GM21528 (cell line): Measurements from ENCODE around the gene CYSRT1.

Experiments
- ATAC-seq: cut with Tn5 transposase; IDR thresholded peaks from one replicate; pipeline ENCODE4 v1.9.1; 2021; ENCODE audit warnings: mild to moderate bottlenecking, moderate library complexity; ENCODE audit not compliant: unreplicated experiment, low FRiP score

Gene CYSRT1

DNA sequence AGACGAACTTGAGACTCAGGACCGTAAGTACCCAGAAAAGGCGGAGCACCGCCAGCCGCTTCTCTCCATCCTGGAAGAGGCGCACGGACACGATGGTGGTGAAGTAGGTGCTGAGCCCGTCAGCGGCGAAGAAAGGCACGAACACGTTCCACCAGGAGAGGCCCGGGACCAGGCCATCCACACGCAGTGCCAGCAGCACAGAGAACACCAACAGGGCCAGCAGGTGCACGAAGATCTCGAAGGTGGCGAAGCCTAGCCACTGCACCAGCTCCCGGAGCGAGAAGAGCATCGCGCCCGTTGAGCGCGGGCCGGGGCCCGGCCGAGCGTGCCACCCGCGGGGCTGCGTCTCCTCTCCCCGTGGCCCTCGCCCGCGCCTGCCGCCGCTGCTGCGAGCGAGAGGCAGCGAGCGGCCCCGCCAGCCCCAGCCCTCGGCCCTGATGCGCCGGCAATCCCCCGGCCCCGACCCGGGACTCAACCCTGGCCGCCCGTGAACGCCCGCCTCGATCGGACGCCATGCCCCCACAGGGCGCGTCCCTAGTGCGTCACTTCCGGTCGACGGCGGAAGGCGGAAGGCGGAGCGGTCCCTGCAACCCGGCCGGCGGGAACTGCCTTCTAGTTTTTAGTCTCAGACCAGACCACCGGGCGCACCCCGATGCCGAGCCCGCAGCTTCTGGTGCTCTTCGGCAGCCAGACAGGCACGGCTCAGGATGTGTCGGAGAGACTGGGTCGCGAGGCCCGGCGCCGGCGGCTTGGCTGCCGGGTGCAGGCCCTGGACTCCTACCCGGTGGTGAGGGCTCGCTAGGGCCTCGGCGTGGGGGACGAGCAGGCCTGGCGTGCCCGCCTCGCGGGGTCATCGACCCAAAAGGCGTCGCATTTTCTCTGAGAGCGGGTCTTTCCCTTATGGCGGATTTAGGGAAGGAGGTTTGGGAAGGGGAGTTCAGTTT, 19.6 kb upstream of the CYSRT1 start, which contains the start of the genes NDOR1 and TMEM203:
Gene NDOR1 (plus strand): TSS at position 575 of the 944 bp plus-strand sequence. CDS start 78 bp downstream, at position 653.
Gene TMEM203 (minus strand): TSS at position 523 of the 944 bp plus-strand sequence. CDS start 234 bp downstream, at position 289.
- peak; percentile 49 for ATAC-seq

- no peak for ATAC-seq
These were observed 18.4 kb upstream of the CYSRT1 start for GRCh38 chr9:137206602-137207001.

DNA sequence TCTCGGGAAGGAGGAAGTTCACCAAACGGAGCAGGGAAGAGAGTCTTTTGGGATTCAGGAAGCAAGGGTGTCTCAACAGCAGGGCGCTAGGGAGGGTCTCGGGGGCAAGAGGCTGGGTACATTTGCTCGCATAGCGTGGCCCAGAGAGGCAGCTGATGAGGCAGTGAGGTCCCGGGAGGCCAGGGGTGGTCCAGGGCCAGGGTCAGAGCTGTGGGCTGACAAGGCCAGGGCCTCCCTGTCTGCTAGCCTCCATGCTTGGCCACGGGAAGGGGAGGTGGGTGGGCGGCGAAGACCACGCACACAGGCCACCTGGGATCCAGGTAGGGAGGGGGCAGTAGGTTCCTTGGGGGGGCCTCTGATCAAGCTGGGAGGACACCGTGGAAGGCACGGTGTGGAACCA, 13.4 kb upstream of the CYSRT1 start:
- ATAC-seq = no peak

DNA sequence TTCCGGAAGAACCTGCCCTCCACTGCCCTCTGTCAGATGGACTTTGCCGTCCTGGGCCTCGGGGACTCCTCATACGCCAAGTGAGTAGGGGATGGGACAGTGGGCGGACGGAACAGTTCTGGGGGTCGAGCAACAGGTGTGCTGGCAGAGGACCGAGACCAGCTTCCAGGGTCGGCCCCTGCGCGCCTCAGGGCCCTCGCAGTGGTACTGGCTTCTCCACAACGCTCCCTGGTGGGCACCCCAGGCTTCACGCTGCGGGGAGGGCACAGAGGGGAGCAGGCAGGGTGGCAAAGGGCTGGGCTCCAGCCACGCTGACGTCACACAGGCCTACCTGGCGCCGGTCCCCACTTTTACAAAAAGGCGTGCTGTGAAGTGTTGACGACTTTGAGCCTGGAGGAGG, 12.5 kb upstream of the CYSRT1 start:
- no peak for ATAC-seq

DNA sequence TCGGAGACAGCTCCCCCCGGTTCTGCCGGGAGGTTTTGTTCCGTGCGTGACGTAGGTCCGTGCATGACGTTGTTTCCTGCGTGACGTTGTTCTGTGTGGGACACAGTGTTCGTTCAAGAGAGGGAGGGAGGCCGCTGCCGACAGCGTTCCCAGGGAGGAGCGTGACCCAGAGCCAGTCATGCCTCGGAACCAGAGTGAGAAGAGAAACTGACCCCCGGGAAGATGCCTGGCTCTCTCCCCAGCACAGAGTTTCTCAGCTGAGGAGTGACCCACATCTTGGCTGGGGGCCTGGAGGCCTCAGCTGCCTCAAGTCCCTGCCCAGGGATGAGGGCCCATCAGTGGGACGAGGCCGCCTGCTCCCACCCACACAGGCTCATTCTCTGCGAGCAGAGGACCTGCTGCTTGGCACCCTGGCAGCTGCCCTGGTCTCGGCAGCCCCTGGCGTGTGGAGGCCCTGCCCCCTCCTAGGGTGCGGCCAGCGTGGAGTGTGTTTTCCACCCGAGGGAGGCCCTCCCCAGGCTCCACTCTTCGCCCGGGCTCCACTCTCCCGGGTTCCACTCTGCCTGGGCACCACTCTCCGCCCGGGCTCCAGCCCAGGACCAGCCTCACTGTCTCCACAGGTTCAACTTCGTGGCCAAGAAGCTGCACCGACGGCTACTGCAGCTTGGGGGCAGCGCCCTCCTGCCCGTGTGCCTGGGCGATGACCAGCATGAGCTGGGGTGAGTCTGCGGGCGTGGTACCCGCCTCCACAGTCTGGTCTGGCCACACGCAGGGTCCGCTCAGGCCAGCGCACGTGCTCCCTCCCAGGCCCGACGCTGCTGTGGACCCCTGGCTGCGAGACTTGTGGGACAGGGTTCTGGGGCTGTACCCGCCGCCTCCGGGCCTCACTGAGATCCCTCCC, 11.6 kb upstream of the CYSRT1 start:
- no peak for ATAC-seq

GRCh38 chr9:137214620-137215019, 10.4 kb upstream of the CYSRT1 start:
- ATAC-seq = no peak

DNA sequence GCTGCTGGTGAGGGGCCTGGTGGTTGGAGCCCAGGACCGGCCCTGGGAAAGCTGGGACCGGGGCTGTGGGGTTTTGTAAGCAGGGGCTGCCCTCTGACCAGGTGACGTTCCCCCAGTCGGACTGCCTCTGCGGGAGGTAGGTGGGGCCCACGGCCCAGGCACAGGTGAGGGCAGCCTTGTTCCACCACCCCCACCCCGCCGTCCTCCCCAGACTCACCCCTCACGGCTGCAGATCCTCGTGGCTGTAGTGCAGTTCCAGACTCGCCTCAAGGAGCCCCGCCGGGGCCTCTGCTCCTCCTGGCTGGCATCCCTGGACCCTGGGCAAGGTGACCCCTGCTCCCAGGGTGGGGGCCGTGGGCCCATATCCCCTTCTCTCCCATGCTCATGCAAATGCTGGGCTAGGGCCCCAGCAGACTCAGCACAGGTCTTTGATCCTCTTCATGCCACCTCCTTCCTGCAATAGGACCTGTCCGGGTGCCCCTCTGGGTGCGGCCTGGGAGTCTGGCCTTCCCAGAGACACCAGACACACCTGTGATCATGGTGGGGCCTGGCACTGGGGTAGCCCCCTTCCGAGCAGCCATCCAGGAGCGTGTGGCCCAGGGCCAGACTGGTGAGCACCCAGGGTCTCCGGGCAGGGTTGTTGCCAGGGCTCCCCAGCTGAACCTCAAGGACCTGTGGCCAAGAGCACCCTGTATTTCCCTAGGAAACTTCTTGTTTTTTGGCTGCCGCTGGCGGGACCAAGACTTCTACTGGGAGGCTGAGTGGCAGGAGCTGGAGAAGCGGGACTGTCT, 9.6 kb upstream of the CYSRT1 start:
- no peak for ATAC-seq

GRCh38 chr9:137216188-137216965, 8.6 kb upstream of the CYSRT1 start:
- no peak for ATAC-seq

DNA sequence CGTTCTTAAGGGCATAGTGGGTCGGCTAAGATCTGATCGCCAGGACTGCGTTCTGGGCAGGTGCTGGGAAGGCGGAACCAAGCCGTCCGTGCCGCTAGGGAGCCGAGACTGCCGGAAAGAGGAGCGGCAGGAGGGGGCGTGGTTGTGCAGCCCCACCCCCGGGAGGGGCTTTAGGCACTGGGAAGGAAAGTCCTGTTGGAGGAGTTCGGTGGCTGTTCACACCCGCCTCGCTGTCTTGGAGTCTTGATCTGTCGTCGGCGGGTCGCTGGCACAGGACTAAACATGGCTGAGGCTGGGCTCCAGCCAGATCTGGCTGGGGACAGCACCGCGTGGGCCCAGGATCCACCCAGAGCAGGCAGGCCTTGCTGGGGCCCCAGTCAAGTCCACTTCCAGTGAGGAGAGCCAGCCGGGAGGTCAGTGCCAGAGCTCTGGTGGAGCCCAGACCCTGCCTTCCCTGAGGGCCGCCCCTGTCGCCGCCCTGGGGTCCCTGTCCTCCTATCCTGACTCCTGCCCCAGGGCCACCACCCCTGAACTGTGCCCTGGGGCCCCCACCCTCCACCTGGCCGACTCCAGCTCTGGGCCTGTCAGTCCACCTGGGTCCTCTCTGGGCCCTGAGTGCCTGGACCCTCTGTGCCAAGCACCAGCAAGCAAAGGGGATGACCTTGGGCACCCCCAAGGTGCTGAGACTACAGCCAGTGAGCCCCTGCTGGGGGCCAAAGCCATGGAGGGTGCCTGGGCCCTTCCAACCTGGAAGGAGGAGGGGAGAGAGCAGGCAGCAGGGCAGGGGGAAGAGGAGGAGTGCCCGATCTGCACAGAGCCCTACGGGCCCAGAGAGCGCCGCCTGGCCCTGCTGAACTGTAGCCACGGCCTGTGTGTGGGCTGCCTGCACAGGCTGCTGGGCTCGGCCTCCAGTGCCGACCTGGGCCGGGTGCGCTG, 7.4 kb upstream of the CYSRT1 start:
- no peak for ATAC-seq

GRCh38 chr9:137218212-137218753, 6.7 kb upstream of the CYSRT1 start:
- ATAC-seq = no peak

- no peak for ATAC-seq
These were observed 6.2 kb upstream of the CYSRT1 start for GRCh38 chr9:137218754-137219271.

GRCh38 chr9:137219757-137220316, 5.1 kb upstream of the CYSRT1 start:
- ATAC-seq = no peak

- no peak for ATAC-seq
These were observed 4.5 kb upstream of the CYSRT1 start for GRCh38 chr9:137220317-137221094.

- ATAC-seq = no peak
These were observed 3.9 kb upstream of the CYSRT1 start for GRCh38 chr9:137221095-137221505.

GRCh38 chr9:137221506-137222111, 3.4 kb upstream of the CYSRT1 start:
- no peak for ATAC-seq
